DMS153 (cell line): ENCODE results near the gene SERF2.
"Not testable (repeated sequence)": the region's sequence is repeated elsewhere in the genome, so short reads cannot be mapped to it uniquely, and the experiment has no call there.

ENCODE experiments used
- DNase-seq: peaks from one replicate; lab custom pipeline; 2025; lab: John Stamatoyannopoulos, UW

Gene SERF2

DNA sequence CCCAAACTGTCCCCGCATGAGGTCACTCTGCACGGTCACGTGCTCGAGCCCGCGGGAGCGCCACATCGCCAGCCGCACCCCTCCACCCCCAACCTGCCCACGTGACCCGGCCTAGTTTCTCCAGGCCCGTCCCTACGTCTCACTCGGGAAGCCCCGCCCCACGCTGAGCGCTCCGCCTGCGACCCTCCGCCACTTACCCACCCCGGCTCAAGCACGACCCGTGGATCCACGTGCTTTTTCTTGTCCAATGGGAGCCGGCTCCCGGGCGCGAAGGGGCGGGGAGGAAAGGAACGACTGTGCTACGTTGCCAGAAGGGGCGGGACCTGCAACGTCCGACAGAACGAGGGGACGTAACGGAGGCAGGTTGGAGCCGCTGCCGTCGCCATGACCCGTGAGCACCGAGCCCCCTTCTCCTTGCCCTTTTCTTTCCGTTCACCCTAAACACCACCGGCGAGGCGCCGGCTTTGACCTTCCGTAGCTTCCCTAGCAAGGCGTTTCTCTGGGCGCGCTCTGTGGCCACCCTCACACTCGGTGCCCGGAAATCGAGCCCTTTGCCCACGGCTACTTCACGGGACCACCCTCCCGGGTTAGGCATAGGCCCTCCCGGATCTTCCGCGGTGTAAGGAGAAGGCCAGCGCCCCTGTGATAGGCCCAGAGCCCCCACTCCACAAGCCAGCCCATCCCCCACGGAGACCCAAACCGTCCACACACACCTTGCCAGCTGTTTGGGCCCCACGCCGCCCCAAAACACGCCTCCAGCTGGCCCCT is at the start of gene SERF2:
SERF2 (plus strand) TSS at position 328 of the 768 bp plus-strand sequence; CDS start at position 385, 57 bp downstream.
- DNase-seq, result peak; percentile 93

DNA sequence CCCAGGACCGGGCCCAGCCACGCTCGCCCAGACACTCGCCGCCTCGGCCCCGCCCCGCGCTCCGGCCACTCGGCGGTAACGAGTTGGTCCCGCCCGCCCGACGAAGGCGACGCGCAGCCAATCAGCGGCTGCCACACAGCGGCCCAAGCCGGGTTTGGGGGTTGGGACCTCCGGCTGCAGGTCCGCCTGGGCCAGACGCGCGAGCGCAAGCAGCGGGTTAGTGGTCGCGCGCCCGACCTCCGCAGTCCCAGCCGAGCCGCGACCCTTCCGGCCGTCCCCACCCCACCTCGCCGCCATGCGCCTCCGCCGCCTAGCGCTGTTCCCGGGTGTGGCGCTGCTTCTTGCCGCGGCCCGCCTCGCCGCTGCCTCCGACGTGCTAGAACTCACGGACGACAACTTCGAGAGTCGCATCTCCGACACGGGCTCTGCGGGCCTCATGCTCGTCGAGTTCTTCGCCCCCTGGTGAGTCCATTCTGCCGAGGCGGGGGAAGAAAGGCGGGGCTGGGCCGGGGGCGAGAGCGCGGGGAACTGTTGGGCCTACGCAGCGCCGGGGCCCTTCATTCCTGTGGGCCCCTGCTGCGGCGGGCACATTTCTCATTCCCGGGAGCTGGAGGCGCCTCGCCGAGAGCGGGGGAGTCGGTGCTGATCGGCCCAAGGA is 45.7 kb upstream of the SERF2 start, which contains the start of gene PDIA3:
PDIA3 (plus strand) TSS at position 194 of the 658 bp plus-strand sequence; CDS start at position 296, 102 bp downstream.
- DNase-seq, result peak; percentile 23

DNA sequence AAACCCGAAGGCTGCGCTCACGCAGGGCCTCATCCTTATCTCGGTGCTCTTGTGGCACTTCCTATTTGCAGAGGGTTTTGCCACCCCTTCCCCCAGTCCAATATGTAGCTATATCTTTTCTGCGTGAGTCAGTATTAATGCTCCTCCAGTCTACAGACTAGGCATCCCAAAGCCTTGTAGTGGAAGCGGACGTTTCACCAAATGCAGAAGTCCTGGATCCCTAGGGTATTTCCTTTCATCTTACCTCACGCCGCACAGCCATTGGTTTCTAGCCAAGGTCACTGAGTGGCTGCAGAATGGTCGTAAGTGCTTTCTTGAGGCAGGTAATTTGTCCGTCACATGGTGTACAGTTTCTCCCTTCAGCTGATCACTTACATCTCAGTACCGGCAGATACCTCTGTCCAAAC is 45.2 kb upstream of the SERF2 start:
- not testable (repeated sequence) for DNase-seq

DNA sequence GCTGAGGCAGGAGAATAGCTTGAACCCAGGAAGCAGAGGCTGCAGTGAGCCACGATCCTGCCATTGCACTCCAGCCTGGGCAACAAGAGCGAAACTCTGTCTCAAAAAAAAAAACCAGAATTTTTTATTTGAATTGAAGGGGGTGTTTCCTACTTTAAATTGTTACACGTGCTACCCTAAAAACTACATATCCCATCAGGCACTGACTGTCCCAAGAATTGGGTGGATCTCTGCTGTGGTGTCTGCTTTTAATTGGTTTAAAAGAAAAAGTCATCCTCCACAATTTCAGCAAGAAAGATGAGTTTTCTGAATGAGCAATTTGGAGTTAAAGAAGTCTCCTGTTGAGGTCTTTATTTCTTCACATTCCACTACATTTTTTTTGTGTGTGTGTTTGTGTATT is 43.7 kb upstream of the SERF2 start:
- DNase-seq, result no peak

DNA sequence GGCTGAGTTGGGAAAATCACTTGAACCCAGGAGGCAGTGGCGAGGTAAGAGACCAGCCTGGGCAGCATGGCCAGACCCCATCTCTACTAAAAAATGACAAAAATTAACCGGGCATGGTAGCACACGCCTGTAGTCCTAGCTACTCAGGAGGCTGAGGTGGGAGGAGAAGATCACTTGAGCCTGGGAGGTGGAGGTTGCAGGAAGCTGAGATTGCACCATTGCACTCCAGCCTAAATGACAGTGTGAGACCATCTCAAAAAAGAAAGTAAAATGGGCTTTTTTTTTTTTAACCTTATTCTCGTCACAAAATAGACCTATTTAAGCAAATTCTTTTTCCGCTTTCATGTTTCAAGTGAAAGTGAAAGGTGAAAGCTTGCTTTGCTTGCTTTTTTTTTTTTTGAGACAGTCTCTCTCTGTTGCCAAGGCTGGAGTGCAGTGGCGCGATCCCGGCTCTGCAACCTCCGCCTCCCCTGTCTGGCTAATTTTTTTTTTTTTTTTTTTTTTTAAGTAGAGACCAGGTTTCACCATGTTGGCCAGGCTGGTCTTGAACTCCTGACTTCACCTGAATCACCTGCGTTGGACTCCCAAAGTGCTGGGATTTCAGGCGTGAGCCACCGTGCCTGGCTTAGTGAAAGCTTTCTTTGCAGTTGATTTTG is 42.3 kb upstream of the SERF2 start:
- DNase-seq, result no peak

DNA sequence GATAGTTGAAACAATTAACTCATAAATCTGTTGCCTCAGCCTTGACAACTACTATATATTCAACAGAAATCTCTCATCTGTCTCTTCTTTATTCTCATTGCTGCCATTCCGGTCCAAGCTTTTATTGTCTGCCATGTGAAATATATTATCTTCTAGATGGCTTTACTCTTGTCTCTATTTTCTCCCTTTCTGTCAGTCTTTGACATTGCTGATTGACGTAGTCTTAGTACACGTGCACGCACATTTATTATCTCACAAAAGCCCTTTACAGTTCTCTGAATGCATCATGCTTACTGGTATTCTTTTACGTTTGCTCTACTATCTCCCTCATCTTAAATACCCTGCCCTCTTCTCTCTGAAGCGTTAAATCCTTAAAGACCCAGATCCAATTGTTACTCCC is 40.2 kb upstream of the SERF2 start:
- DNase-seq, result no peak

DNA sequence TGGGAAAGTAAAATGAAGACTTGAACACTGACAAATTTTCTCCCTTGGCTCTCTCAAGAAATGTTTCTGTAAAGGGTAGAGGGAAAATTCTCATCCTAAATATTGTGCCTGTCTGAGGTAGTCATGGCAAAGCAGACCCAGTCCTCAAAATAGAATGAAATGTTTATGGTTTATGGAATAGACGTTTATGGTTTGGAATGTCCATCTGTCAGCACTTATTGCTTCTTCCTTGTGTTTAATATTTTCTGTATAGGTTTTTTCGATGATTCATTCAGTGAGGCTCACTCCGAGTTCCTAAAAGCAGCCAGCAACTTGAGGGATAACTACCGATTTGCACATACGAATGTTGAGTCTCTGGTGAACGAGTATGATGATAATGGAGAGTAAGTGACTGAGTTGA is 29.3 kb upstream of the SERF2 start:
- DNase-seq, result no peak

DNA sequence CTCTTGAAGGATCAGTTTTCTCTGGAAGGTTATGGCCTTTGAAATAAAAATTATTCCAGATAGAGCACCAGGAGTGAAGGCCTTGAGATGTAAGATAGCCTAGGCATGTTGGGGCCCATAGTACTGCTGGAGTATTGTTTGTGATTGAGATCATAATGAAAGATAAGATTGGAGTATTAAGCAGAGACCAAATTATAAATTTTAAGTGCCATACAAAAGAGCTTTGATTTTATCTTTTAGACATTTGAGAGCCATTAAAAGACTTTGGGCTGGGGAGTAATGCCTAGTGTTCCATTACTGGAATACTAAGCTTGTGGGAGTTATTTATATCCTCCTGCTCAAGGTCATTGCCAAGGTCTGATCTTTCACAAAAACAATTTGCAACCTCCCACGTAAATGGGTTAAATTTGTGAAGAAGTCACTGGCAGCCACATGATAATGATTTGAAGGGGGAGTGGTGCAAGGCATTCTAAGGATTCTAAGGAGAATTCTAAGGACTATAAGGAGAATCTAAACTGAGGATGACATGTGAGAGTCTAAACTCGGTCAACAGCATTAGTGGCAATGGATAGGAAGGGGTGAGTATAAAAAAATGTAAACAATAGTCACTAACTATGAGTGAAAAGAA is 28.2 kb upstream of the SERF2 start:
- DNase-seq, result no peak

DNA sequence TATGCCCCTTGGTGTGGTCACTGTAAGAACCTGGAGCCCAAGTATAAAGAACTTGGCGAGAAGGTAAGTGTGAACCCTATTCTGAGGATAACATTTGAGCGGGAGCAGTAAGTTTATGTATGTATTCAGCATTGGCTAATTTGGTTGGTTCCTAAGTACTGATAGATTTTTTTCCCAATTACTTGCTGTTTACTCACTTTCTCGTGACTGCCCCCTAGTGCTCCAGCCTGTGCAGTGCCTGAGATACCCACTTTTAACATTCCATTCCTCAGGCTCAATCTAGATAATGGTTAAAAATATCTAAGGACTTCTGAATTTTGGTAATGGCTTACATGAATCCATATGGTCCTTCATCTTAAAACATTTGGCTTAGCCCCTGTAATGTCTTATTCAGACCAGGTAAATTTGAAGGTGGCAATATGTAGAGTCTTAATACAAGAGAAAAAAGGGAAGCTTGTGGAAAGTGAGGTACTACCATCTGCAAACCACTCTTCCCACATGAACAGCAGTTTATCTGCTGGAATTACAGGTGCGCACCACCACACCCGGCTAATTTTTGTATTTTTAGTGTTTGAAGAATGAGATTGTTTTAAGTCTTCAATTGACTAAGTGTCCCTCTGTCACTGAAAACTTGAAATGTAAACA is 22.4 kb upstream of the SERF2 start:
- no peak for DNase-seq

DNA sequence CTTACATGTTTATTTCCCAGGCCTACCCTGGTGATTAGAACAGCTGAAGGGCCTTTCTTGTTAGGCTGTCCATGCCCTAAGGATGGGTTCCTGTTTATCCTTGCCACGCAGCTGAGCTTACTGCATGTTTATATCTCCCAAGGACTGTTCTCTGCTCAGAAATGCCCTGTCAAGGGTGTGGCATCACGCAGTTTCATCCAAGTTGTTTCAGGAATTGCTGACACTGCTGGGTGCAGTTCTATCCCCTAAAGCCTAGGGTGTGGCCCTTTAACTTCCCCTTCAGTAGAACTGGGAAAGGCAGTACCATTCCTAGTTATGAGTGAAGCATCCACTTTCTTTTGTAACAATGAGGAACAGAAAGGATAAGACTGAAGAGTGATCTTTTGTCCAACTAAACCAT is 20.3 kb upstream of the SERF2 start:
- no peak for DNase-seq

DNA sequence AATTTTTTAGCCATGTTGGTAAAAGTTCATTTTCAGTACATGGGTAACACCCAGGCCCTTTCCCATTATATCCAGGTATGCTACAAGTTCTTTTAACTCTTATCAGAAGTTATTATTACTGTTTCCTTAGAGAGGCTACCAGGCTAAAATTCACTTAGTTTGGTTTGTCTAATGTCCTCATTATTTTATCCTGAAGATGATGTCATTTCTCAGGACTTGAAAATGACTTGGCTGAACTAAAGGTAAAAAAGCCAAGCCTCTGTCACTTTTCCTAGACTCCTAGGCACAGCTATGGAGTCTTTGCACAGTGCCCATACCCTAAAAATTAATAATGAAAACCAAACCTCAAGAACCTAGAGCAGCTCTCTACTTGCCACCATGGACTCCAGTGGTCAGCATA is 19.5 kb upstream of the SERF2 start:
- DNase-seq, result no peak

DNA sequence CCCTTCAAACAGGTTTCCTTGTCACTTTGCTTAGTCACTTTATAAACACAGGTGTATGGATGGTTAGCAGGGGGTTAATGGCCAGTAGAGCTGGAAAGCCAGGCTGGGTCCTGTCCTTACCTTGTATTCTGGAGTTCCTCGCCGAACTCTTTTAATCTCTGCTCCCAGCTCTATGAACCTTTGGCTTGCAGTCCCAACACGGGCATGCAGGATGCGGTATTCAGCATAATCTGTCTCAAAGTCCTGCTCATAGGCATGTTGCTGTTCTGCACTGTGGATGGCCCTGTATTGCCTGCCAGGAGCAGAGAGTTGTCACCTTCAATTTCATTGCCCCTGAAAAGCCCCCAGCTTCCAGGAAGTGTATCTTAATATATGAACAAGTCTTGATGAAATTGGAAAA is 18.1 kb upstream of the SERF2 start:
- no peak for DNase-seq

DNA sequence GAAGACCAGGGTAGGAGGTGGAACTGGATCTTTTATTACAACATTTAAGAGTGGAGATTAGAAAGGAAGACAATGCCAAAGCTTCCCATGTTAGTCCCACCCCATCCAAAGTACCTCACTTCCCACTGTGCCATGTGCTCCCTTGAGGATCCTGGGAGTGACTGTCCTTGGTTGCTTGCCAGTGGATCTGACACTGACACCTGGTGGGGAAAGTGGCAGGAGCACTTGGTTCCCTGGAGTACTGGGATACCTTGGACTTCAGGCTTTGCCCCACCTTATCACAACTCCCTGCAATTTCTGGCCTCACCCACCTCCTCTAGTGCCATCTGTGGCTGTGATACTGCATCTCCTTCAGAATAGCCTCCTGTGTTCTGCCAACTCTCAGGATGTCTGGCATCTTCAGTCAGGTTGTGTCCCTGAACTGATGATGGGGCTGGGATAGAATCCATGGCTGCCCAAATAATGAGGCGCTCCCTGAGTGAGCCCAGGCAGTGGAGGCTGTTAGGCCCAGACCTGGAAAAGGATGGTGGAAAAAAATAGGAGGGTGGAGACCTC is 16.6 kb upstream of the SERF2 start:
- peak; percentile 47 for DNase-seq

DNA sequence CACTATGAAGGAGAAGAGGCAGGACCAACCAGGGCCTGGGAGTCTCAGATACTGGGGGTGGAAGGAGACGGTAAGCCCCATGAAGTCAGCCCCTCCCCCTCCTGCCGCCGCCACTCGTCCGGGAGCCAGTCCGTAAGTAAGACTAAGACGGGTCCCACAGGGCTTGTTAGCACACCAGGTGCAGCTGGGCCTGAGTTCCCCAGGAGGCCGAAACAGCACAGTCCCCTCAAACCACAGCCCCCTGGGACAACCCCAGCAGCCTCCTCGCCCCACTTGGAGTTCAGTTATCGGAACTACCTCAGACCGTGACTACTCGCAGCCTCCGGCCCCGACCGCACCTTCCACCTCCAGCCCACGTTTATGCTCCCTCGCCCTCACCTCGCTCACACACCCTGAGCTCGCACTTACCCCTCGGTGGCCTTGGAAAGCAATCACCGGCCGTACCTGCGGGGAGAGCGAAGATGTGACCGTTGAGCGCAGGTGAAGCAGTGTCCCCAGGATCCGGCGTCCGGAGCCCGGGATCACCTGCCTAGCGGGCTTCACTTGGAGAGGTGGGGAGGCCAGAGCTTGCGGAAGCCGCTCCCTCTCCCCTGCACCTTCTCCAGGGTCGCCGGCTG is 15.9 kb upstream of the SERF2 start:
- DNase-seq, result no peak

DNA sequence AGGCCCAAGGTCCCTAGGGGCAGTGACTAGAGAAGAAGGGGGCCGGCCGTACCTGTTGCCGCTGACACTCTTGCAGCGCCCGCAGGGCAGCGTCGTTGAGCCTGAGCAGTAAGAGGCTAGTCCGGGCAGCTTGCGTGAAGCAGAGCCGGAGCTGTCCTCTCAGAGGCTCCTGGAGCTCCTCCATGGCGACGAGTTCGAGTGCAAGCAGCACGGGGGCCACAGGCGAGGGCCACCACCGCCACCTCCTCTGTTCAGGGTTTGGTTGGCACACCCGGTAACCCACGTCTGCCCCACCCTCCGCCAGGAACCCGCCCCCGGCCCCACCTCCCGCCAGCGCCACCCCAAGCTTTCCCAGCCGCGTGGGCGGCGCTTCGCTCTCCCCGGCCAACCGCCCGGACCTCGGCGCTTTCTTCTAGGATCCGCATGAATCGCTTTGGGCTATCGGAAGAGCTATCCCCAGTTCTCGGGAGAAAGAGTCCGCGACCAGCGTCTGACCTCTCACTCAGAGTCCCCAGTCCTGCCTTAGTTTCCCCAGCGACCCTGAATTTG is 15.3 kb upstream of the SERF2 start, which contains the start of gene ELL3:
ELL3 (minus strand) TSS at position 249 of the 549 bp plus-strand sequence; CDS start at position 184, 65 bp downstream.
- peak; percentile 47 for DNase-seq

DNA sequence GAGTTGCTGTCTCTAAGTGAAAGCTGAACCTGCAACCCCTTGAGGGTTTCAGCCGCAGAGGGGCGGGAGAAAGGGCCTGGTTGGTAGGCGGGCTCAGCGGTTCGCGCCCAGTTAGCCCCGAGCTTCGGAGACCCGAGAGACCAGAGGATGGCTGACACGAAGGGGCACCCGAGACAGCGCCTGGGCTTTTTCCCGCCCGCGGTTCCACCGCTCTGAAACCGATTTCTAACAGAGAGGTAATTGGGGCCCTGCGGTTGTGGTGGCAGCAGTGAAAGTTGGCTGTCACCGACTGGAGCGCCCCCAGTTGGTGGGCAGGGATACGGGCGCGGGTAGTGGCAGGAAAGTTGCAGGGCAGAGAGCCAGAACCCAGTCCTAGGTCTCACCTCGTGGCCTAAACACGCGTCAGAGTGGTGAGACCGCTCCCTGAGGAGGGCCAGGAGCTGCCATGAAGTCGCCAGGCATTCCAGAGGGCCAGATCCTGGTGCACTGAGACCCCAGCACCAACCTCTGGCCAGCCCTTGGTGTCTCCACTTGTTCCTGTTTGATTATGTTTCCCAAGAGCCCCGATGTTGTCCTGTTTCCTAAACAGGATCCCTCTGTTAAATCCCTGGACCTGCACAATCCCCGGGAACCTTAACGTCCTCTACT is 14.7 kb upstream of the SERF2 start:
- peak; percentile 47 for DNase-seq

DNA sequence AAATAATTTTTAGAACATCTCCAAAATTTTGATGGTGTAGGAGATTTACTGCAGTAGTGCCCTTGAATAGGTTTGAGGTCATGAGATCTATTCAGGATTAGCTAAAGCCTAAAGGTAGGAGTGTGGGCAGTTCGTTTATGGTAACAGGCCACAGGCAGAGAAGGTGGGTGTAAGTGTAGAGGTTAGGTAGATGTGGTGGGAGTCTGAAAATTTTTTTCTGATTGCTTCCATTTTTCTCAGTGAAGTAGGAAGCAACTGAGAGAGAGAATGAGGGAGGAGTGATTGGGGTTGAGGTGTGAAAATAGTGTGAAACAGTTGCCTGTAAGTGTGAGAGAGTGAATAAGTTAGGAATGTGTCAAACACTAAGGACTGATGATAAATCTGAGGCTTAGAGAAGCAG is 13.1 kb upstream of the SERF2 start:
- no peak for DNase-seq

DNA sequence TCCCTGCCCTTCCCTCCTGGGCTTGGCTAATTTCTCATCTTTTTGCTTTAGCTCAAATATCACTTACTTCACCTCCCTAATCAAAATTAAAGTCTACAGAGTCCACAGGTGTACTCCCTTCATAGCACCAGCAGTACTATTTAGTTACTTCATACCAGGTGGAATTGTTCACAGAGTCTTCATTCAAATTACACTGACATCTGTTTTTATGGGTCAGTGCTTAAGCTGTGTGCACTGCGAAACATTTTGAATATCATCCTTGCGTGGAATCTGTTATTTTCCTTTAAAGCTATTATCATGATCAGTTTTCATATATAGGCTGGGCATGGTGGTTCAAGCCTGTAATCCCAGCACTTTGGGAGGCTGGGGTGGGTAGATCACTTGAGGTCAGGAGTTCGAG is 2.7 kb upstream of the SERF2 start:
- DNase-seq, result no peak

DNA sequence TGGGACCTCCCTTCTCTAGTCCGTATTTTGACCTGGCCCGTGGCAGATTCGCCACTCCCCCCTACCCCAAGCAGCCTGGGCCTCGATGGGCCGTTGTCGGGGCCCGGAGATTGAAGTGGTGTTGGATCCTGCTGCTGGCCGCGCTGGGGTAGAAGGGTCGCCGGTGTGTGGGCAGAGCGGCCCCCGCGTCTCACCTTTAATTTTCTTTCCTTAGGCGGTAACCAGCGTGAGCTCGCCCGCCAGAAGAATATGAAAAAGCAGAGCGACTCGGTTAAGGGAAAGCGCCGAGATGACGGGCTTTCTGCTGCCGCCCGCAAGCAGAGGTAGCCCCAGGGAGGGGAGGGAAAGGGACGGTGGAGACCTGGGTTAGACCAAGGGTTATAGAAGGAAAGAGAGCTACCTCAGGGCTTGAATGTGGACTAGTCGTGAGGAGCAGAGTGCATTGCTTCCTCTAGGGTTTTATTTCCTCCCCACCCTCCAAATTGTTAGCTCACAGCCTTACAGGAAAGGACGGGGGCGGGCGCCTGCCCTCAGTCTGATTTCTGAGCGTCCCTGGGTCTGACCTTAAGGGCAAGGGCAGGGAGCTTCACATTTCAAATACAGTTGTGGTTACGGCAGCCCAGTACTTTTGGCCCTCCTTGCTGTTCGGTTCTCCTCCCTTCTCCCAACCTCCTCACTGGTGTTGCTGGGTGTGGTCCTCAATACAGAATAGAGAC is 799 bp downstream of the SERF2 start:
- DNase-seq, result no peak

DNA sequence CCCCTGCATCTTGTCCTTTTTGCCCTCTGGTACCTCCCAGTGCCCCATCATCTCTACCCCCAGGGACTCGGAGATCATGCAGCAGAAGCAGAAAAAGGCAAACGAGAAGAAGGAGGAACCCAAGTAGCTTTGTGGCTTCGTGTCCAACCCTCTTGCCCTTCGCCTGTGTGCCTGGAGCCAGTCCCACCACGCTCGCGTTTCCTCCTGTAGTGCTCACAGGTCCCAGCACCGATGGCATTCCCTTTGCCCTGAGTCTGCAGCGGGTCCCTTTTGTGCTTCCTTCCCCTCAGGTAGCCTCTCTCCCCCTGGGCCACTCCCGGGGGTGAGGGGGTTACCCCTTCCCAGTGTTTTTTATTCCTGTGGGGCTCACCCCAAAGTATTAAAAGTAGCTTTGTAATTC is 1.5 kb downstream of the SERF2 start:
- no peak for DNase-seq
